Measurements from ENCODE around the gene OSCAR.
"Not testable (repeated sequence)": the region's sequence is repeated elsewhere in the genome, so short reads cannot be mapped to it uniquely, and the experiment has no call there.

OSCAR gene

DNA sequence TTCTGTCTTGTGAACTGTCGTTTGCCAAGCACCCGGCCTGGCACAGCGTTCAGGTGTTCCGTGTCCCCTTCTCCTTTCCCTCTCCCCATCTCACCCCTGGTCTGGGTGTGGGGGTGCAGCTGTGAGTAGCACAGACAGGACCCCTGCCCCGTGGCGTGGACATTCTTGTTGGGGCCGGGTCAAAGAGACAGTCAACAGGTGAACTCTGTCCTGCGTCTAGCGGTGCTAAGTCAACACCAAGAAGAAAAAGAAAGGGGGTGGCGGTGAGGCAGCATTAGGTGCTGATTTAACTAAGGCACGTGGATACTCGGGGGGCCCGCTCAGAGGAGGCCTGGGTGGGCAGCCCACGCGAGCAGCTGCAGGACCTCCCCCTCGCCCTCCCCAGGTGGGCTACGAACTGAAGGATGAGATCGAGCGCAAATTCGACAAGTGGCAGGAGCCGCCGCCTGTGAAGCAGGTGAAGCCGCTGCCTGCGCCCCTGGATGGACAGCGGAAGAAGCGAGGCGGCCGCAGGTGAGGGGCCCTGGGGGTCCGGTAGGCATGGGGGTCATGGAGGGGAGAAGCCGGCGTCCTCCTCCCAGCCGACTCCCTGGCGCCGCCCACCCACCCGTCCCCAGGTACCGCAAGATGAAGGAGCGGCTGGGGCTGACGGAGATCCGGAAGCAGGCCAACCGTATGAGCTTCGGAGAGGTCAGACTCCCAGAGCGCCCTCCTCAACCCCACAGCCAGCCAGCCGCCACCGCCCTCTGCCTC, 27.3 kb upstream of the OSCAR start:
- in situ Hi-C loops (cut with MboI; ENCODE audit: low sequenced_read_pairs), result no loop called here

DNA sequence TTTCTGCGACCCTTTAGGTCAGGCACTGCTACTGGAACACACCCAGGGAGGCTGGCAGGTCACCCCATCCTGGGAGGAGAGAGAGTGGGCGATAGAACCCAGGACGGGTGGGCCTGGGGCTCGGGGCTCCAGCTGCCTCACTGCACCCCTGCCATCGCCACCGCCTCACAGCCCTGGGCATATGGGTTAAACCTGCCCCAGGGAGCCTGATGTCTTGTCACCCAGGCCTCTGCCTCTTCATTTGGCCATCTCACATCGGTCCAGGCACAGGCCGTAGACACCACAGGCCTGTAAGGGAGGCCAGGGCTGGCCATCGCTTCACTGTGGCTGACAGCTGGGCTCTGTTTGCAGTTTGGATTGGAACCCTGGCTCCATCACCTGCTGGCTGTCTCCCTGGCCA, 25.1 kb upstream of the OSCAR start:
- in situ Hi-C loops (cut with MboI; ENCODE audit: low sequenced_read_pairs), result no loop called here

DNA sequence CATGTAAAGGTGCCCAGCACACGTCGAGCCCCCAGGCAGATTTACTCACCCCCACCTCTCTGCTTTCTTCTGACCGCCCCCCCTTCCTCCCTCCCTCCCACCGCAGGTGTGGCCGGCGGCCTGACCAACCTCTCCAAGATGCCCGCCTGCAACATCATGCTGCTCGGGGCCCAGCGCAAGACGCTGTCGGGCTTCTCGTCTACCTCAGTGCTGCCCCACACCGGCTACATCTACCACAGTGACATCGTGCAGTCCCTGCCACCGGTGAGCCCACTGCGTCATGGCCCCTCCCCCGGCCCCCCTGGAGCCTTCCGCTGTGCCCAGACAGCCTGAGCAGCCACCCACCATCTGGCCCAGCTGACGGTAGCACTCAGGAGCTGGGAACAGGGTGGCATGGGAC, 23.8 kb upstream of the OSCAR start:
- in situ Hi-C loops (cut with MboI; ENCODE audit: low sequenced_read_pairs), result no loop called here

DNA sequence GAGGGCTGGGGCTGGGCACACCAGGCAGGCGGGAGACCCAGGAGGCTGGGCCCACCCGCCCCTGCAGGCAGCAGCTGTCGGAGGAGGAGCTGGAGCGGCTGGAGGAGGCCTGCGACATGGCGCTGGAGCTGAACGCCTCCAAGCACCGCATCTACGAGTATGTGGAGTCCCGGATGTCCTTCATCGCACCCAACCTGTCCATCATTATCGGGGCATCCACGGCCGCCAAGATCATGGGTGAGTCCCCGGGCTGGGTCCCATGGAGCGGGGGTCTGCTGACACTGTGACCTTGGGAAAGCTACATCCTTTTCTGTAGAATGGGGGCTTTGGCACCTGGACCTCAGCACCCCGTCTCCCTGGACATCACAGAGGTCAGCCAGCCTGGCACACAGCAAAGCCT, 23.1 kb upstream of the OSCAR start:
- in situ Hi-C loops (cut with MboI; ENCODE audit: low sequenced_read_pairs), result no loop called here

DNA sequence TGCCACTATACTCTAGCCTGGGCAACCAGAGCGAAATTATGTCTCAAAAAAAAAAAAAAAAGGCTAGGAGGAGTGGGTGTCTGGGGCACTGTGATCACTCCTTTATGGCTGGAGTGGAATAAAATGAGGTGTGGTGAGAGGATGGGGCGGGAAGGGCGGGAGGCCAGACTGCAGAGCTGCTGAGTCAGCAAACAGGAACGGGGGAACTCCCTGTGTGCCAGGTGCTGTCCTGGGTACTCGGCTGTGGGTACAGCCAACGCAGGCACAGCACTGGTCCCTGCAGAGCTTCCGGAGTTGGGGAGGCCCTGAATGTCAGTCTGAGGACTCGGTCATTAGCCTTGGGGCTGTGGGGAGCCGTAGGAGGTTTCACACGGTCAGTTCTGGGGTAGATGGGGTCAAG, 20.7 kb upstream of the OSCAR start:
- in situ Hi-C loops (cut with MboI; ENCODE audit: low sequenced_read_pairs), result no loop called here

DNA sequence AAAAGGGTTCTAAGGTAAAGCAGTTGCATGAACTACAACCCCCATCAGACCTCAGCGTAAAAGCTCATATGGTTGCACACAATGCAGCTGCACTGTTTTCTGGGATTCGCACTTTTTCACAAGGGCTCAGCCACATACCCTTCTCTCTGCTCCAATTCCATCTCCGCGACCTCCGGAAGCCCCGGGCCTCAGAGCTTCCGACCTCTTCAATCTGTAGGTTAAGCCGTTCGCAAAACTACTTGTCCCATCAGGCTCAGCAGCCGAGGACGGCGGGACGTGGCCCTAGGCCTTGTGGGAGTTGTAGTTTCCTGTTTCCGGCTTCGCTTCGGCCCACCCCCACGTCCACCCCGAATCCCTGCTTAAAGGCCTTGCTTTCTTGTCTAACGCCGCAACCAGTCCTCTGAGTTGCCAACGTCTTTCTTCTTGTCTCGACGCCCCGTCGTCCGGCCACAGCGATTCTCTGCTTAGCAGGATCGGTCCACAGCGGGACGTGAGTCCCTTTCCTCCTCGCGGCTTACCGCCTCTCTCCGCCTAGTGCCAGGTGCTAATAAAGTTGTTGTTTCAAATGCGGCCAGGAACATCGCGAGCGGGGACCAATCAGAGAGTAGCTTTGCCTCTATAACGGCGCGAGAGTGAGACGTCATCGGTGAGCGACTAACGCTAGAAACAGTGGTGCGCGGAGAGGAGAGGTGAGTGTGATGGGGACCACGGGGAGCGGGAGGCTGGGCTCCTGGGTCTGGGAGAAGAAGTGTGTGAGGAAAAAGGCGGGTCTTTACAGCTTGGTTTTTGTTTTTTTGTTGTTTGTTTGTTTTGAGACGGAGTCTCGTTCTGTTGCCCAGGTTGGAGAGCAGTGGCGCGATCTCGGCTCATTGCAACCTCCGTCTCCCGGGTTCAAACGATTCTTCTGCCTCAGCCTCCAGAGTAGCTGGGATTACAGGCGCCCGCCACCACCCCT, 14.8 kb upstream of the OSCAR start, which contains the start of the genes PRPF31 and TFPT:
PRPF31 (plus strand) TSS at position 646 of the 955 bp plus-strand sequence. CDS start 2,525 bp downstream, outside the sequence.
TFPT (minus strand) TSS at position 549 of the 955 bp plus-strand sequence; CDS start at position 161, 388 bp downstream.
- in situ Hi-C loops (cut with MboI; ENCODE audit: low sequenced_read_pairs), result no loop called here

DNA sequence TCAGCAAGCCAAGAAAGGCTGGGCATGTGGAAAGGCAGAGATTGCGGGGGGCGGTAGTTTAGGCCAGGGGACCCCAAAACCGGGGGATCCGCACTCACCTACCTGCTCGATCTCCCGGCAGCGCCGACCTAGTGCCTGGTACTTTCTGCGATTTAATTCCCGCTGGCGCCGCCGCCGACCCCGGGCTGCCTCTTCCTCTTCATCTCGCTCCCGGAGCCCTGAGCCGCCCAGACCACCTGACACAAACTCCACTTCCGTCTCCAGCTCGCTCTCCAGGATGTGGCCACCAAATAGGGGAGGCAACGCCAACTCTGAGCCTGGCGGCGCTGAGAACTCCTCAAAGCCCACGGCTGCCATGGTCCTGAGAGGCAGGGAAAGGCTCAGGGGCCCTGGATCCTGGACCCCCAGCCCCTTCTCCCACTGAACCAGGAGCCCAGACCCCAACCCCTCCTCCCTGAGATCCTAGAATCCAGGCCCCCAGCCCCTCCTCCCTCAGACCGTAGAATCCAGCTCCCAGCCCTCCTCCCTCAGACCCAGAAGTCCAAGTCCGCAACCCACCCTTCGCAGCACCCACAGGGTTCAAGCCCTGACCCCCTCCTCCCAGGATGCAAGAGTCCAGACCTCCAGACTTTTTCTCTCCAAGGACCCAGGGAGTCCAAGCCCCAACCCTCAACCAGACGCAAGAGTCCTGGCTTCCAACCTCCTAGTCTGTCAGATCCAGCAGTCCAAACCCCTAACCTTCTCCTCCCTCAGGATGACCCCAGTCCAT, 13.9 kb upstream of the OSCAR start:
- in situ Hi-C loops (cut with MboI; ENCODE audit: low sequenced_read_pairs), result no loop called here

DNA sequence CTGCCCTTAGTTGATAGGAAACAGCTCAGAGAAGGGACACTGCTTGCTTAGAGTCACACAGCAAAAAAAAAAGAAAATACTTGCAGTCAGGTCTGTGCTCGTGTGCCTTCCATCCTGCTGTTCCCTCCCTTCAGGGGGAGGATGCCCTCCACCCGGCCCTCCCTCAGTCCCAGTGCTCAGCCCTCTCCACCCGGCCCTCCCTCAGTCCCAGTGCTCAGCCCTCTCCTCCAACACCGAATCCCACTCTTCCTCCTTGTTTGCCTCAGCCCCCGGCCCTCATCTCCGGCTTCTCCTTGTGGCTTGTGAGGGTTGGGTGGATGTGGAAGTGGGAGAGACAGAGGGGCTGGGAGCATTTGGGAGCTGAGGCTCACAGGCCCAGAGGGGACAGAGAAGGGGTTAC, 9.0 kb upstream of the OSCAR start:
- in situ Hi-C loops (cut with MboI; ENCODE audit: low sequenced_read_pairs), result no loop called here

DNA sequence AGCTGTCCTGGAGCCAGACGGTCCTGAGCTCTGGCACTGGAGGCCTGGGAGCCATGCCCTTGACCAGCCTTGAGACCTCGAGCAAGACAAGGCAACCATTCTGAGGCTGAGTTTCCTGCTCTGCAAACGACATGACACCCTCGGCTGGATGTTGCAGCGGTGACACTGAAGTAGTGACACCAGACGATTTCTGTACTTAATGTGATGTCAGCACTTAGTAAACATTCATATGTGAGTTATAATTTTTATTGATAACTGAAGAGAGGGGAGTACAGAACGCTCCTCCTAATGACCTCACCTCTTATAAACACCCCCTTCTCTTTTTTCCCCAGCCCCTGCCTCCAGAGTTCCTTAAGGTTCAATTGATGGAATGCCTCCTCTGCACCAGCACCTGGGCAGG, 7.9 kb upstream of the OSCAR start:
- in situ Hi-C loops (cut with MboI; ENCODE audit: low sequenced_read_pairs), result no loop called here

DNA sequence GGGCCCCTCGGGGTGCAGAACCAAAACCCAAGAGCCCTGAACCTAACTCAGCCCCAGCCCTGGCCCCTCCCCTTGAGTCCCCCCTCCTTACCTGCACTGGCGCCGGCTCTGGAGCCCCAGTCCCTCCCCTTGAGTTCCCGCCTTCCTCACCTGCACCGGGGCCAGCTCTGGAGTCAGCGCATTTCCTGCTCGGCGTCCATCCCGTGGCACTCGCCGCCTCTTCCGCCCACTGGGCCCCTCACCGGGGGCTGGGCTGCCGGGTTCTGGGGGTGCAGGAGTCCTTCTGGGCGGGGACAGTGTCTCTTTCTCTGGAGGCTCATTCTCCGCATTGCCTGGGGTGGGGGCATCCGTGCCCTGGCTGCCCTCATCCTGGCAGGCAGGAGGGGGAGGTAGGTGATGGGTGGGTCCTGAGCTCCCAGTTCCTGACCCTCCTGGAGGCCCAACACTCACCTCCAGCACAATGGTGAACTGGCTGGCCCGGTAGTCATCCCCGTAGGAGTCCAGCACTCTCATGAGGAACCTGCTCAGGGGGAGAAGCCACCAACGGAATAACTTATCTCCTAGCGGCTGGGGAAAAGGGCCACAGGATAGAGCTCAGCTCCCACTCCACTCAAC, 7.4 kb upstream of the OSCAR start:
- in situ Hi-C loops (cut with MboI; ENCODE audit: low sequenced_read_pairs), result no loop called here

DNA sequence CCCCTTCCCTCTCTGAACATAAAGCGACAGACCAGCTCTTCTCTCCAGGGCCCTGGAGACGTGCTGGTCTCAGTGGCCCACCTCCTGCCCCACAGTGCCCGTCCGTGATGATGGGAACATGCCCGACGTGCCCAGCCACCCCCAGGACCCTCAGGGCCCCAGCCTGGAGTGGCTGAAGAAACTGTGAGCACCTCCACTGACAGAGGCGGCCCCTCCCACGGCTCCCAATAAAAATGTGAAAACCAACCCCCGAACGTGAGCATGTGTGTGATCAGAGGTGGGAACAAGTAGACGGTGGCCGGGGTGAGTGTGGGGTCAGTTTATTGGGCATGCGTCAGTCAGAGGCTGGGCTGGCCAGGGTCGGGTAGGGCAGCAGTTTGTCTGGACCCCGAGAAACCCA, 6.1 kb upstream of the OSCAR start:
- in situ Hi-C loops (cut with MboI; ENCODE audit: low sequenced_read_pairs), result no loop called here

DNA sequence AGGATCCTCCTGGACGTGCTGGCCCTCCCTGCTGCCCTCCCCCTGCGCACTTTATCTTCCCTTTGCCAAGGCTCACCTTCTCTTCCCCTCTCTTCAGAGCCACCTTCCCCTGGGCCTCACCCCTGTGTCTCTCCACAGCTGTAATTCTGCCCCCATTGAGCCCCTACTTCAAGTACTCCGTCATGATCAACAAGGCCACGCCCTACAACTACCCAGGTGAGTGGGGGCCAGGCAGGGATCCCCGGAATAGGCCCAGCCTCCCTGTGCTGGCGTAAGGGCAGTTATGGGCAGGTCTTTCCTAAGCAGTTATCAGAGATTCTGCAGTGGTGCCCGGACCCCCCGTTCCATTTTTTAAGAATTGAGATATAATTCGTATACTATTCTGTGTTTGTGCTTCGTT, 5.2 kb upstream of the OSCAR start:
- in situ Hi-C loops (cut with MboI; ENCODE audit: low sequenced_read_pairs), result no loop called here

DNA sequence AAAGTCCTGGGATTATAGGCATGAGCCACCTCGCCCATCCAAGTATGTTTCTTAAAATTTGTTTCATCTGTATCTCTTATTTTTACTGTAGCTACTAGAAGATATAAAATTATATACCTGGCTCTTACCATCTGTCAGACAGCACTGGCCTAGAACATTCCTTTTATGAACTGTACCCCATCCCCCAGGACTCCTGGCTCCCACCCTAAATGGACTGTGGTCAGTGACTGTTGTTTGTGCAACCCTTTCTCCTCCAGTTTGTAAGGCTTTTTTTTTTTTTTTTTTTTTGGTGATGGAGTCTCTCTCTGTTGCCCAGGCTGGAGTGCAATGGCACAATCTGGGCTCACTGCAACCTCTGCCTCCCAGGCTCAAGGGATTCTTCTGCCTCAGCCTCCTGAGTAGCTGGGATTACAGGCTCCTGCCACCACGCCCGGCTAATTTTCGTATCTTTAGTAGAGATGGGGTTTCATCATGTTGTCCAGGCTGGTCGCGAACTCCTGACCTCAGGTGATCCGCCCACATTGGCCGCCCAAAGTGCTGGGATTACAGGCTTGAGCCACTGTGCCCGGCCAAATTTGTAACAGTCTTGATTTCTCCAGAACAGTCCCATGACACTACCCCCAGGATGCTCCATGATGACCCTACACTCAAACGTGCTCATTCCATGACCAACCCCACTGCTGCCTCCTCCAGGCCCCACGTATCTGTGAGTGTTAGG, 4.6 kb upstream of the OSCAR start:
- in situ Hi-C loops (cut with MboI; ENCODE audit: low sequenced_read_pairs), result no loop called here

DNA sequence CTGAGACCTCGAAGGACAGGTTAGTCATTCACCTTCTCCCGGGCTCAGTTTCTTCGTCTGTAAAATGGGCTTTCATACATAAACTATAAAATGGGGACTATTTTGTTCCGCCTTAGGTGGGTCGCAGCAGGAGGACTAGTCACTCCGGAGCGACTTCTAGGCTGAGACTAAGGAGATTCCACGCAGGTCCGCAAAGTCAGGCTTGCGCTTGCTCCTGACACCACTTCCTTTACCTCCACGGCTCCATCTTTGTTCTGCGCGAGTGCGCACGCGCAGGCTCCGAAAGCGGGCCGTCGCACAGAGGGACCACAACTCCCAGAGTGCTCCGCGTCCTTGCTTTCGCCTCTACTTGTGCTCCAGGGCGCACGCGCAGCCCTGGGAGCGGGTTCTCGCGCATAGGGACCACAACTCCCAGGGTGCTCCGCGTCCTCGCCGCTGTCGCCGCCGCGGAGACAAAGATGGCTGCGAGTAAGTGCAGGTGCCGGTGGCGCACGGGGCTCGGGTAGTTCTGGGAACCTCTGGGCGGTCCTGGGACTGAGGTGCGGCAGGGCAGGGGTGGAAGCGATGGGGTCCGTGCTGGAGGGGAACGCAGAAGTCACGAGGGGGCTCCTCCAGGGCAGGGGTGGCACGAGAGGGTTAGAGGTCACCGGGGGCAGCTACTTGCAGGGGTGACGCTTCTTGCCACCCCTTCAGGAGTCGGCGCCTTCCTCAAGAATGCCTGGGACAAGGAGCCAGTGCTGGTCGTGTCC, 2.0 kb upstream of the OSCAR start, which contains the start of gene NDUFA3:
NDUFA3 (plus strand) TSS at position 435 of the 749 bp plus-strand sequence; CDS start at position 459, 24 bp downstream.
- in situ Hi-C loops (cut with MboI; ENCODE audit: low sequenced_read_pairs), result no loop called here

DNA sequence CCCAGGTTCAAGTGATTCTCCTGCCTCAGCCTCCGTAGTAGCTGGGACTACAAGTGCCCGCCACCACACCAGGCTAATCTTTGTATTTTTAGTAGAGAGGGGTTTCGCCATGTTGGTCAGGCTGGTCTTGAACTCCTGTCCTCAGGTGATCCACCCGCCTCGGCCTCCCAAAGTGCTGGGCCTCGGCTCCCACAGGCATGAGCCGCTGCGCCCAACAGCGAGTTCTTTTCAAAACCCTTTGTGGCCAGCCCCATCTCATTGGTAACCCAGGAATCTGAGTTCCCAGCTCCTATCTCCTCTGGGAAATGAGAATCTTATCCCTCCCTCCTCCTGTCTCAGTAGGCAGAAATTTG, 724 bp downstream of the OSCAR start:
- in situ Hi-C loops (cut with MboI; ENCODE audit: low sequenced_read_pairs), result not testable (repeated sequence)

DNA sequence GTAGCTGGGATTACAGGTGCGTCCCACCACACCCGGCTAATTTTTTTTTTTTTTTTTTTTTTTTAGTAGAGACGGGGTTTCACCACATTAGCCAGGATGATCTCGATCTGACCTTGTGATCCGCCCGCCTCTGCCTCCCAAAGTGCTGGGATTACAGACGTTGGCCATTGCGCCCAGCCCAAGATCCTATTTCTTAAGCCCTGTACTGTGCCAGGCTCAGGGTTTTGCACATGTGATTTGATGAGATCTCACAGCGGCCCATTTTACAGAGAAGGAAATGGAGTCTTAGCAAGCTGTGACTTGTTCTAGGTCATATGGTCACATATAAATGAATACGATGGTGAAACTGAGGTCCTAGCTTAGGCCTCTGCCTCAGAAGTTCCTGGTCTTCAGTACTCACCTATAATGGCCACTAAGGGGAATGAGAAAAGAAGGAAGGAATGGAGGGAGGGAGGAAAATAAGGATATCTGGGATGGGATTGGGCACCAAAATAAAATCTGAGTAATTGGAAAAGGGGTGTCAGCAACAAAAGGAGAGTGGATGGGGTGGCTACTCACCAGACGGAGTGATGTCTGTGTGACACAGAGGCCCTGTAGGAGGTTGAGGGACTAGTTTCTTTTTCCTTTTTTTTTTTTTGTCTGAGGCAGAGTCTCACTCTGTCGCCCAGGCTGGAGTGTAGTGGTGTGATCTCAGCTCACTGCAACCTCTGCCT, 1.3 kb downstream of the OSCAR start:
- in situ Hi-C loops (cut with MboI; ENCODE audit: low sequenced_read_pairs), result no loop called here

DNA sequence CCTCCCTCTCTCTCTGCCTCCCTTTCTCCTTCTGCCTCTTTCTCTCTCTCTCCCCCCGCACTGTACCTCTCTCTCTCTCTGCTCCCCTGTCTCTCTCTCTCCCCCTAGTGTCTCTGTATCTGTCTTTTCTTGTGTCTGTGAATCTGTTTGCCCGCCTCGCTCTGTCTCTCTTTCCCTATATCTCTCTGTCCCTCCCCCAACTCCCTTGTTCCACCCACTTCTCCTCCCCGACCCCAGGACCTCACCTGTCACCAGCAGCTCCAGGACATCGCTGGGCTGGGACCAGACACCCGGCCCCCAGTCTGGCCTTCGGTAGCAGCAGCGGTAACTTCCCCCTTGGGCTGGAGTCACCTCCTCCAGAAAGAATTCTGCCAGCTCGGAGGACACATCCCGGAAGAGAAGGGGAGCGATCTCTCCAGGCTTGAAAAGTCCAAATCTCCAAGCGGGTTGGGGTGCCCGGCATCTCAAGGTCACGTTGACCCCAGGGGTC, 3.9 kb downstream of the OSCAR start:
- in situ Hi-C loops (cut with MboI; ENCODE audit: low sequenced_read_pairs), result no loop called here

DNA sequence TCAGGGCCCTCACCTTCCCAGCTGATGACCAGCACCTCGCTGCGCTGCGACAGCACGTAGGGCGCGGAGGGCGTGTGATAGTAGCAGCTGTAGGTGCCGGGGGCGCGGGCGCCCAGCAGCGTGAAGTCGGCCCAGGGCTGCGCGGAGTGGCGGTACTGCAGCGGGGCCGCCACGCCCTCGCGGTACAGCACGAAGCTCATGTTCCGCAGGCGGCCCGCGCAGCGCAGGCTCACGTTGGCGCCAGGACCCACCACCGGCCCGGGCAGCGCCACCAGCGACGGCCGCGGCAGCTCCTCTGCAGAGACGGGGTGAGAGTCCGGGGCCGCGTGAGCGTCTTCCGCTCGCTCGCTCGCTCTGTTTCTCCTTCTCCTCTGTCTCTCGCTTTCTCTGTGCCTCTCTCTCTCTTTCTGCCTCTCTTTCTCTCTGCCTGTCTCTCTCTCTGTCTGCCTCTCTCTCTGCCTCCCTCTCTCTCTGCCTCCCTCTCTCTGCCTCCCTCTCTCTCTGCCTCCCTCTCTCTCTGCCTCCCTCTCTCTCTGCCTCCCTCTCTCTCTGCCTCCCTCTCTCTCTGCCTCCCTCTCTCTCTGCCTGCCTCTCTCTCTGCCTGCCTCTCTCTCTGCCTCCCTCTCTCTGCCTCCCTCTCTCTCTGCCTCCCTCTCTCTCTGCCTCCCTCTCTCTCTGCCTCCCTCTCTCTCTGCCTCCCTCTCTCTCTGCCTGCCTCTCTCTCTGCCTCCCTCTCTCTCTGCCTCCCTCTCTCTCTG, 4.6 kb downstream of the OSCAR start:
- in situ Hi-C loops (cut with MboI; ENCODE audit: low sequenced_read_pairs), result not testable (repeated sequence)
